Measurements from ENCODE around the gene LONP2.

The LONP2 gene

DNA sequence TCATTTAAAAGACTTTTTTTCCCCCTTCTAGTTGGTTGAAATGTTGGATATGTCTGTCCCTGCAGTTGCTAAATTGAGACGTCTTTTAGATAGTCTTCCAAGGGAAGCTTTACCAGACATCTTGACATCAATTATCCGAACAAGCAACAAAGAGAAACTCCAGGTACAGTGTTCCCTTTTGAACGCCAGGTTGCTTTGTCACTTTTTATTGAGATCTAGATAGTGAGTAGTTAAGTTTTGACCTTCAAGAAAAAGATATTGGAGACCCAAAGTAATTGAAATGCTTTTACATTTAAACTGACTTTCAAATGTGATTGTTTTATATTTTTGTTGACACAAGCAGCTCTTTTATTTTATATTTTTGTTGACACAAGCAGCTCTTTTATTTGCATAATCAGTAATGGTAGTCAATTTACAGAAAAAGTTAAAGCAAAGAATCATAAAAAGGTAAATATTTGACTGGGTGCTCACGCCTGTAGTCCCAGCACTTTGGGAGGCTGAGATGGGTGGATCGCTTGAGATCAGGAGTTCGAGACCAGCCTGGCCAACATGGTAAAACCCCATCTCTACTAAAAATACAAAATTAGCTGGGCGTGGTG, 12.6 kb downstream of the LONP2 start:
- TF ChIP-seq, protein P1, sequence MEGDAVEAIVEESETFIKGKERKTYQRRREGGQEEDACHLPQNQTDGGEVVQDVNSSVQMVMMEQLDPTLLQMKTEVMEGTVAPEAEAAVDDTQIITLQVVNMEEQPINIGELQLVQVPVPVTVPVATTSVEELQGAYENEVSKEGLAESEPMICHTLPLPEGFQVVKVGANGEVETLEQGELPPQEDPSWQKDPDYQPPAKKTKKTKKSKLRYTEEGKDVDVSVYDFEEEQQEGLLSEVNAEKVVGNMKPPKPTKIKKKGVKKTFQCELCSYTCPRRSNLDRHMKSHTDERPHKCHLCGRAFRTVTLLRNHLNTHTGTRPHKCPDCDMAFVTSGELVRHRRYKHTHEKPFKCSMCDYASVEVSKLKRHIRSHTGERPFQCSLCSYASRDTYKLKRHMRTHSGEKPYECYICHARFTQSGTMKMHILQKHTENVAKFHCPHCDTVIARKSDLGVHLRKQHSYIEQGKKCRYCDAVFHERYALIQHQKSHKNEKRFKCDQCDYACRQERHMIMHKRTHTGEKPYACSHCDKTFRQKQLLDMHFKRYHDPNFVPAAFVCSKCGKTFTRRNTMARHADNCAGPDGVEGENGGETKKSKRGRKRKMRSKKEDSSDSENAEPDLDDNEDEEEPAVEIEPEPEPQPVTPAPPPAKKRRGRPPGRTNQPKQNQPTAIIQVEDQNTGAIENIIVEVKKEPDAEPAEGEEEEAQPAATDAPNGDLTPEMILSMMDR (IDR thresholded peaks at IDR 0.05; ENCODE audit: insufficient read depth, missing control alignments), result no peak
- FAIRE-seq, result no peak
- no peak for DNase-seq (ENCODE audit: insufficient read length, low spot score)

- DNase-seq (ENCODE audit: insufficient read length, low spot score) (no peak), FAIRE-seq (no peak)
- TF ChIP-seq, protein P1 (IDR thresholded peaks at IDR 0.05; ENCODE audit: insufficient read depth, missing control alignments), result no peak
These were observed 17.5 kb downstream of the LONP2 start for GRCh38 chr16:48261569-48261968.

- DNase-seq (ENCODE audit: insufficient read length, low spot score), result no peak
- no peak for FAIRE-seq
- TF ChIP-seq, protein P1 (IDR thresholded peaks at IDR 0.05; ENCODE audit: insufficient read depth, missing control alignments), result no peak
These were observed 18.5 kb downstream of the LONP2 start for GRCh38 chr16:48262631-48263030.

DNA sequence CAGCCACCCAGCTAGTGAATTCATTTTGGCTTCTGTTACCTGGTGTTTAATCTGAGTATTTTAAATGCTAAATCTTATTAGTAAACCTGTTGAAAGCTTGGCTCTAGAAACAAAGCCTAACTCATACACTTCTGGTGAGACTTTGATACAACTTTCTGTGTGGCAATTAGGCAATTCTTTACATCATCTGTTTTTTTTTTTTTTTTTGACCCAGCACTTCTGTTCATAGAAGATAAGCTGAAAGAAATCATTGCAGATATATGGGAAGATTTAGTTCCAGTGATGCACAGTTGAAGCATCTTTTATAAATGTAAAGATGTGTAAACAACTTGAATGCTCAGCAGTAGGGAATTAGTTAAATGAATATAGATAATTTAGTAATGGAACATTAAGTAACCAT, 24.9 kb downstream of the LONP2 start:
- FAIRE-seq (no peak), DNase-seq (ENCODE audit: insufficient read length, low spot score) (no peak)
- TF ChIP-seq, protein P1 (IDR thresholded peaks at IDR 0.05; ENCODE audit: insufficient read depth, missing control alignments), result no peak

DNA sequence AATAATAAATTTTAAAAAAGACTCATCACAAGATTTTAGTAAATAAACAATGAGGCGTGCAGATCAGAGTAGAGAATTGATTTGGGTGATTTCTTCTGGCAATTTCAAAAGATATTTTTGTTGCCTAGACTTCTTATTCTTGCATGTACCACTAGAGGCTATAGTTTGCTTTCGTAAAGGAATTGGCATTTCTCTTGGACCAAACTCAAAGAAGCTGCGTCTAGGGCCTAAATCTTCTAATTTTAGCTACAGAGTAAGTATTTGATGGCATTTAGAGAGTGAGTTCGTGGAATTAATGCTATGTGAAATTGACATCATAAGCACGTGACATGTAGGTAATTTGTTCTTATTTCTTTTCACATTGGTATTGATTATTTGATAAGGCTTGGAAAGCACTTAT, 27.6 kb downstream of the LONP2 start:
- TF ChIP-seq, protein P1 (IDR thresholded peaks at IDR 0.05; ENCODE audit: insufficient read depth, missing control alignments), result no peak
- DNase-seq (ENCODE audit: insufficient read length, low spot score), result no peak
- FAIRE-seq, result no peak

- FAIRE-seq (no peak), DNase-seq (ENCODE audit: insufficient read length, low spot score) (no peak)
- TF ChIP-seq, protein P1 (IDR thresholded peaks at IDR 0.05; ENCODE audit: insufficient read depth, missing control alignments), result no peak
These were observed 28.8 kb downstream of the LONP2 start for GRCh38 chr16:48272837-48273421.

- FAIRE-seq (no peak), DNase-seq (ENCODE audit: insufficient read length, low spot score) (no peak)
- TF ChIP-seq, protein P1 (IDR thresholded peaks at IDR 0.05; ENCODE audit: insufficient read depth, missing control alignments), result no peak
These were observed 30.4 kb downstream of the LONP2 start for GRCh38 chr16:48274476-48274875.
